Adrenal gland (tissue), 5 donors: Measurements from ENCODE around the gene TLE3.

Experiments used
- POLR2A ChIP-seq, 2 donors: fragments of 450-650 bp; IDR thresholded peaks; one replicate each; pipeline ENCODE4 v1.6.1; 2017; ENCODE audit warnings: antibody characterized with exemption in 2 of 2, mild to moderate bottlenecking in 2 of 2, moderate library complexity in 1 of 2
- TF ChIP-seq, protein P1 (sequence below), 6 experiments: fragments of 450-650 bp in 4 of 6; fragments of 200-600 bp in 2 of 6; sonication (generic) in 1 of 6; IDR thresholded peaks; 1 replicate in 5 of 6; 2 replicates in 1 of 6; pipeline versions ENCODE4 v1.5.1 to v1.8.0; 2016 to 2021; ENCODE audit warnings: antibody characterized with exemption in 6 of 6, mild to moderate bottlenecking in 2 of 6, moderate library complexity in 1 of 6
- donor health status: DM: no; HTN: no; CAD: no.

DNA sequence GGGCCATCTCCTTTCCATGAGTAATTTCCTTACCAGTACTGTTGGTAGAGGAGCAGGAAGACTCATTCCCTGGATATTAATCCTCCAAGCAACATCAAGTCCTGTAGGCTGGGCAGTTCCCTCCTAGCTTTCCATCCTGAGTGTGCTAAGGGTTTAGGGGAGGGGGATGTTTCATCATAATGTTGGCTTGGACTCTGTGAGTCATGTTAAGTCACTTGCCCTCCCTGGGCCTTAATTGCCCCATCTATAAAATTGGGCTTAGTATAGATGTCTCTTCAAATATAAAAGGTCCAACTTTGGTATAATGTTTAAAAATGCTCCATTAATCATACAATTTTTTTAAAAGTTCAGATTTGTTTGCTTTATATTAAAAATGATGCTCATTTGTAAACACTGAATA is 52.7 kb downstream of the TLE3 start:
- no peak for TF ChIP-seq POLR2A (IDR thresholded peaks at IDR 0.05)
- TF ChIP-seq, protein P1, sequence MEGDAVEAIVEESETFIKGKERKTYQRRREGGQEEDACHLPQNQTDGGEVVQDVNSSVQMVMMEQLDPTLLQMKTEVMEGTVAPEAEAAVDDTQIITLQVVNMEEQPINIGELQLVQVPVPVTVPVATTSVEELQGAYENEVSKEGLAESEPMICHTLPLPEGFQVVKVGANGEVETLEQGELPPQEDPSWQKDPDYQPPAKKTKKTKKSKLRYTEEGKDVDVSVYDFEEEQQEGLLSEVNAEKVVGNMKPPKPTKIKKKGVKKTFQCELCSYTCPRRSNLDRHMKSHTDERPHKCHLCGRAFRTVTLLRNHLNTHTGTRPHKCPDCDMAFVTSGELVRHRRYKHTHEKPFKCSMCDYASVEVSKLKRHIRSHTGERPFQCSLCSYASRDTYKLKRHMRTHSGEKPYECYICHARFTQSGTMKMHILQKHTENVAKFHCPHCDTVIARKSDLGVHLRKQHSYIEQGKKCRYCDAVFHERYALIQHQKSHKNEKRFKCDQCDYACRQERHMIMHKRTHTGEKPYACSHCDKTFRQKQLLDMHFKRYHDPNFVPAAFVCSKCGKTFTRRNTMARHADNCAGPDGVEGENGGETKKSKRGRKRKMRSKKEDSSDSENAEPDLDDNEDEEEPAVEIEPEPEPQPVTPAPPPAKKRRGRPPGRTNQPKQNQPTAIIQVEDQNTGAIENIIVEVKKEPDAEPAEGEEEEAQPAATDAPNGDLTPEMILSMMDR (IDR thresholded peaks at IDR 0.05): no peak
